Measurements from ENCODE around the gene WSB2. TPM values are rescaled to one million over a fixed set of nuclear protein-coding genes. Genes with fewer than 3 reads are reported as not detected.

The WSB2 gene
- total and polyA plus RNA-seq, 2 of the 8 experiments (the other 6 are each of a cell fraction or from before 2014, with no cell fraction given), result 47.5 to 58.2 TPM

GRCh38 chr12:118033902-118034301 is 27.1 kb downstream of the WSB2 start (continued):
- TF ChIP-seq CHD7 (IDR thresholded peaks at IDR 0.05; ENCODE audit: insufficient replicate concordance, low read length) (no peak), MAX (IDR thresholded peaks at IDR 0.05) (no peak)
